IMR-90 (cell line): Measurements from ENCODE around the gene OPCML. TPM values are rescaled to one million over a fixed set of nuclear protein-coding genes. Genes with fewer than 3 reads are reported as not detected.

Source experiments
- ATAC-seq: fragments of 200-7000 bp; cut with Tn5 transposase; 2 replicates; pipeline ENCODE4 v1.9.1; 2020; ENCODE audit warnings: low read depth, mild to moderate bottlenecking, moderate library complexity
- BruUV-seq: library from RNA; stranded (reverse); fragments of 400-500 nt; replicated peaks from 2 replicates; lab custom pipeline; 2021; lab: Mats Ljungman, UMichigan
- CTCF ChIA-PET: fragments of 300-600 bp; formaldehyde crosslinking; extraction: SDS; loops from one replicate; lab custom pipeline; 2021; ENCODE audit warnings: antibody characterized with exemption; lab: Yijun Ruan, JAX
- POLR2A ChIA-PET: fragments of 300-600 bp; sonication (Branson Sonifier 250); formaldehyde crosslinking; loops from one replicate; lab custom pipeline; 2022; ENCODE audit warnings: antibody characterized with exemption; ENCODE audit not compliant: unreplicated experiment; lab: Charles Lee
- DNase-seq: peaks from one replicate; pipeline ENCODE4 v3.0.0; 2013
- H2AFZ ChIP-seq: replicated peaks from 2 replicates; pipeline ENCODE3; 2013; ENCODE audit warnings: low read length, mild to moderate bottlenecking; ENCODE audit not compliant: poor library complexity
- H2AK5ac ChIP-seq: 2 replicates; pipeline ENCODE4 v1.6.1; 2013; ENCODE audit warnings: low read depth, low read length, inconsistent platforms
- H2AK9ac ChIP-seq: replicated peaks from 2 replicates; pipeline ENCODE3; 2013; ENCODE audit warnings: mild to moderate bottlenecking, low read depth, low read length, moderate library complexity; ENCODE audit not compliant: poor library complexity
- H2BK120ac ChIP-seq: 2 replicates; pipeline ENCODE4 v1.6.1; 2013; ENCODE audit warnings: low read depth, low read length, inconsistent platforms
- H2BK15ac ChIP-seq: 3 replicates; pipeline ENCODE4 v1.6.1; 2013; ENCODE audit warnings: low read depth, low read length, inconsistent platforms
- H2BK20ac ChIP-seq: 2 replicates; pipeline ENCODE4 v1.6.1; 2013; ENCODE audit warnings: low read depth, mild to moderate bottlenecking, inconsistent platforms, low read length, moderate library complexity
- H2BK5ac ChIP-seq: 2 replicates; pipeline ENCODE4 v1.6.1; 2013; ENCODE audit warnings: mild to moderate bottlenecking, low read depth, low read length, inconsistent platforms; ENCODE audit not compliant: poor library complexity, severe bottlenecking
- H3K14ac ChIP-seq: replicated peaks from 2 replicates; pipeline ENCODE4 v1.6.1; 2013; ENCODE audit warnings: low read depth, low read length, inconsistent platforms
- H3K18ac ChIP-seq: 2 replicates; pipeline ENCODE4 v1.6.1; 2013; ENCODE audit warnings: low read depth, low read length, control low read depth
- H3K23ac ChIP-seq: 2 replicates; pipeline ENCODE4 v1.6.1; 2013; ENCODE audit warnings: low read depth, low read length, inconsistent platforms
- H3K27ac ChIP-seq: 2 replicates; pipeline ENCODE4 v1.5.1; 2013; ENCODE audit warnings: mild to moderate bottlenecking, control low read depth, low read length; ENCODE audit not compliant: insufficient read depth
- H3K27me3 ChIP-seq: 2 replicates; pipeline ENCODE4 v1.6.1; 2013; ENCODE audit warnings: low read length; ENCODE audit not compliant: control insufficient read depth, insufficient read depth
- H3K36me3 ChIP-seq: 2 replicates; pipeline ENCODE4 v1.6.1; 2013; ENCODE audit warnings: low read length, mixed read lengths; ENCODE audit not compliant: control insufficient read depth, insufficient read depth
- H3K4ac ChIP-seq: 2 replicates; pipeline ENCODE4 v1.6.1; 2013; ENCODE audit warnings: low read depth, low read length, inconsistent platforms
- H3K4me1 ChIP-seq: 2 replicates; pipeline ENCODE4 v1.6.1; 2013; ENCODE audit warnings: low read length, mixed read lengths; ENCODE audit not compliant: control insufficient read depth, insufficient read depth
- H3K4me2 ChIP-seq: 2 replicates; pipeline ENCODE4 v1.6.1; 2013; ENCODE audit warnings: low read depth, mild to moderate bottlenecking, control low read depth, low read length, moderate library complexity
- H3K4me3 ChIP-seq: 2 replicates; pipeline ENCODE4 v1.5.1; 2013; ENCODE audit warnings: low read depth, mild to moderate bottlenecking, control low read depth, low read length, moderate library complexity; ENCODE audit not compliant: insufficient read depth
- H3K56ac ChIP-seq: 2 replicates; pipeline ENCODE4 v1.6.1; 2013; ENCODE audit warnings: low read length, inconsistent platforms; ENCODE audit not compliant: insufficient read depth; ENCODE audit errors: extremely low read depth
- H3K79me1 ChIP-seq, 2 experiments: 2 replicates each; pipeline ENCODE4 v1.6.1; 2013; ENCODE audit warnings: low read length in 2 of 2, inconsistent platforms in 1 of 2, low read depth in 1 of 2
- H3K9ac ChIP-seq: 2 replicates; pipeline ENCODE4 v1.6.1; 2013; ENCODE audit warnings: low read depth, low read length, control low read depth
- H3K9me1 ChIP-seq: 2 replicates; pipeline ENCODE4 v1.6.1; 2013; ENCODE audit warnings: low read length, inconsistent platforms; ENCODE audit not compliant: insufficient read depth
- H3K9me3 ChIP-seq: 2 replicates; pipeline ENCODE4 v1.6.1; 2013; ENCODE audit warnings: low read length; ENCODE audit not compliant: control insufficient read depth, insufficient read depth
- H4K20me1 ChIP-seq: 2 replicates; pipeline ENCODE4 v1.6.1; 2013; ENCODE audit warnings: low read length, inconsistent platforms; ENCODE audit not compliant: insufficient read depth
- H4K5ac ChIP-seq: 2 replicates; pipeline ENCODE4 v1.6.1; 2013; ENCODE audit warnings: mild to moderate bottlenecking, low read depth, low read length, control low read depth
- H4K8ac ChIP-seq, 2 experiments: 2 replicates each; pipeline ENCODE4 v1.6.1; 2013; ENCODE audit warnings: low read depth in 2 of 2, low read length in 2 of 2, control low read depth in 1 of 2, inconsistent platforms in 1 of 2
- H4K91ac ChIP-seq: 2 replicates; pipeline ENCODE4 v1.6.1; 2013; ENCODE audit warnings: low read depth, low read length, inconsistent platforms; ENCODE audit not compliant: insufficient read depth
- BHLHE40 ChIP-seq: fragments of 150-350 bp; IDR thresholded peaks from 2 replicates; pipeline ENCODE4 v1.6.1; 2016; ENCODE audit warnings: mild to moderate bottlenecking, low read depth, low read length
- CHD1 ChIP-seq: IDR thresholded peaks from 2 replicates; pipeline ENCODE4 v1.6.1; 2012; ENCODE audit warnings: low read depth, low read length, improper control_type of control experiment
- ELK1 ChIP-seq: fragments of 150-350 bp; IDR thresholded peaks from 2 replicates; pipeline ENCODE4 v1.6.1; 2016; ENCODE audit warnings: low read depth, mild to moderate bottlenecking, low read length, moderate library complexity, borderline replicate concordance
- FOS ChIP-seq: fragments of 150-350 bp; IDR thresholded peaks from 2 replicates; pipeline ENCODE4 v1.6.1; 2016; ENCODE audit warnings: low read depth, low read length
- MAFK ChIP-seq: IDR thresholded peaks from 2 replicates; pipeline ENCODE4 v1.6.1; 2012; ENCODE audit warnings: low read depth, low read length, improper control_type of control experiment
- MAZ ChIP-seq: IDR thresholded peaks from 2 replicates; pipeline ENCODE4 v1.6.1; 2012; ENCODE audit warnings: low read depth, mild to moderate bottlenecking, low read length, improper control_type of control experiment, moderate library complexity, borderline replicate concordance
- NFE2L2 ChIP-seq: fragments of 150-350 bp; IDR thresholded peaks from 2 replicates; pipeline ENCODE4 v1.6.1; 2016; ENCODE audit warnings: low read depth, mild to moderate bottlenecking, low read length
- RAD21 ChIP-seq: IDR thresholded peaks from 2 replicates; pipeline ENCODE4 v1.6.1; 2012; ENCODE audit warnings: low read length, improper control_type of control experiment
- SMC3 ChIP-seq: fragments of 150-350 bp; IDR thresholded peaks from 2 replicates; pipeline ENCODE4 v1.6.1; 2016; ENCODE audit warnings: low read depth, mild to moderate bottlenecking, antibody characterized with exemption, low read length, moderate library complexity
- USF2 ChIP-seq: fragments of 150-350 bp; IDR thresholded peaks from 2 replicates; pipeline ENCODE4 v1.6.1; 2017; ENCODE audit warnings: mild to moderate bottlenecking, antibody characterized with exemption, low read length, low read depth
- WGBS, 2 experiments: methylation state at CpG; one replicate each; pipeline versions ENCODE4 v1.1.5 to v1.1.7; 2013; ENCODE audit warnings: missing lambda C conversion rate in 2 of 2; ENCODE audit not compliant: insufficient read length in 1 of 2; ENCODE audit errors: extremely low coverage in 2 of 2; 5-methylcytosine and 5-hydroxymethylcytosine counted together
- dilution Hi-C: fragments of 300-500 bp; cut with HindIII; formaldehyde crosslinking; loops from one replicate; pipeline ENCODE4 v1.14.3; 2018; ENCODE audit warnings: low sequenced_read_pairs; ENCODE audit not compliant: unreplicated experiment
- in situ Hi-C: fragments of 300-500 bp; cut with MboI; formaldehyde crosslinking; loops from 3 replicates; pipeline ENCODE4 v1.14.3; 2019; ENCODE audit warnings: low sequenced_read_pairs, inconsistent platforms, mixed read lengths
- intact Hi-C: fragments of 100-400 bp; cut with micrococcal nuclease; formaldehyde crosslinking; loops from 2 replicates; pipeline ENCODE4 v1.10.0; 2022
- polyA plus RNA-seq, 3 experiments: library from polyadenylated mRNA; depleted of rRNA; stranded (reverse); fragments of >200 nt; gene quantifications; 2 replicates each; pipeline ENCODE4 v1.2.3, GENCODE V29; 2012; ENCODE audit warnings: low replicate concordance in 1 of 3
- total RNA-seq: library from RNA; depleted of rRNA; stranded (reverse); fragments of >200 nt; gene quantifications from 2 replicates; pipeline ENCODE4 v1.2.3, GENCODE V29; 2012

OPCML gene
- total and polyA plus RNA-seq, 2 of the 4 experiments (the other 2 are of a cell fraction), result under 0.01 to 2.6 TPM

- H3K9ac ChIP-seq, result no peak overlapping the region
- no peaks in the 10 kb centered on the region for H3K9me1 ChIP-seq
- H4K20me1 ChIP-seq, result no peaks in the 10 kb centered on the region
- no peak overlapping the region for H2BK15ac ChIP-seq
- H2BK120ac ChIP-seq, result no peak overlapping the region
- in situ Hi-C loops (no loop called here), dilution Hi-C loops (no loop called here), intact Hi-C loops (no loop called here)
- 60% methylated on average over 1 of the region's 6 CpGs; no CpG with 5 or more reads in 1 of the 2 experiments for WGBS, 2 experiments
- no peaks in the 10 kb centered on the region for H3K36me3 ChIP-seq
- no peak overlapping the region for H3K23ac ChIP-seq
- BruUV-seq, result no TSS peak
- H3K14ac ChIP-seq, result no peak overlapping the region
- H3K79me1 ChIP-seq, result no peaks in the 10 kb centered on the region
- H3K27ac ChIP-seq, result no peak overlapping the region
- H2AK5ac ChIP-seq, result no peak overlapping the region
- no peak overlapping the region for H2BK20ac ChIP-seq
- H3K9me3 ChIP-seq, result no peaks in the 10 kb centered on the region
- H4K8ac ChIP-seq, result no peak overlapping the region
- no peak overlapping the region for H2AFZ ChIP-seq
- DNase-seq (no peak), ATAC-seq (no peak)
- no peak overlapping the region for H3K56ac ChIP-seq
- ChIA-PET CTCF (no interaction called here), POLR2A (no interaction called here)
- H3K27me3 ChIP-seq, result no peaks in the 10 kb centered on the region
- H2AK9ac ChIP-seq, result no peak overlapping the region
- H3K18ac ChIP-seq, result no peak overlapping the region
- no peak overlapping the region for H2BK5ac ChIP-seq
- TF ChIP-seq SMC3 (no peak), FOS (no peak), MAFK (no peak), RAD21 (no peak), CHD1 (no peak), MAZ (no peak), BHLHE40 (no peak), USF2 (no peak), ELK1 (no peak), NFE2L2 (no peak)
- no peak overlapping the region for H4K5ac ChIP-seq
- H4K91ac ChIP-seq, result no peak overlapping the region
- H3K4ac ChIP-seq, result no peak overlapping the region
- no peaks in the 10 kb centered on the region for H3K4me1 ChIP-seq
- H3K4me2 ChIP-seq, result no peak overlapping the region
- H3K4me3 ChIP-seq, result no peak overlapping the region
Measured at GRCh38 chr11:132531921-132532320, 1000.4 kb downstream of the OPCML start.
